GM18951 (cell line): ENCODE measurements around the gene MAML2.

ENCODE experiments used
- POLR2A ChIP-seq: IDR thresholded peaks from 4 replicates; pipeline ENCODE4 v1.6.1; 2011; ENCODE audit warnings: mild to moderate bottlenecking; ENCODE audit not compliant: insufficient read length, insufficient read depth; ENCODE audit errors: extremely low read depth
- in situ Hi-C: fragments of 300-500 bp; cut with MboI; formaldehyde crosslinking; loops from one replicate; pipeline ENCODE4 v1.12.0; 2022; ENCODE audit warnings: low sequenced_read_pairs, mixed read lengths, inconsistent platforms; ENCODE audit not compliant: unreplicated experiment

The MAML2 gene

DNA sequence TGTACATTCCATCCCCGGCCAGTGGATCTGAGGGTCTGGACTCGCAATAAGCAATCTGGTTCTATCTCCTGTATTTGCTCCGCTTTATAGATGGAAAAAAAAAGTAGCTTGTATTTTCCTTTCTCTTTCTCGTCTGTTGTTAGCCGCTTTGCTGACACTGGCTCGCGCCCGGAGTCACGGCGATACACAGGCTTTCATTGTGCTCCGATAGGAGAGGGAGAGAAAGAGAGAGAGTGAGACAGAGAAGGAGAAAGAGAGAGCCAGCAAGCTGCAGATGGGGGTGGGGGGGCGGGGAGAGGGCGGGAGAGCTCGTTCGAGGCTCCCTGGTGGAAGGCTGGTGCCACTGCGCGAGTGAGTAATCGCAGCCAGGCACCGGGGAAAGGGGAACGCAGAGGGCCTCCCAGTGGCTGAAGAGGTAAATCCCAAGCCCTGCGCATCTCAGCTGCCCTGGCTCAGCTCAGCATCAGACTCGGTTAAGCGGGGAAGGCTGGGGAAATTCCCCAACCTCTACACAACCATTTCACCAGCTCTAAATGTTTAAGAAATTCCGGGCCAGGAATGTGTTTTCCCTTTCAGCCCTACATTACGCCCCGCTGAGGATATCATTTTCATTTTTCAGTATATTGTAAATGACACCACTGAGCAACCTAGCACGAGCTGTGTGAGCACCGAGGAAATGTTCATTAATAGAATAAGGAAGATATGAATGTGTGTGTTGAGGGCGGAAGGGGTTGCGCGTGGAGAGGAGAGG is at the start of gene MAML2:
TSS of gene MAML2 (minus strand) at position 235 of the 751 bp plus-strand sequence. CDS start 1,300 bp downstream, outside the sequence.
- in situ Hi-C loops = no loop called here

DNA sequence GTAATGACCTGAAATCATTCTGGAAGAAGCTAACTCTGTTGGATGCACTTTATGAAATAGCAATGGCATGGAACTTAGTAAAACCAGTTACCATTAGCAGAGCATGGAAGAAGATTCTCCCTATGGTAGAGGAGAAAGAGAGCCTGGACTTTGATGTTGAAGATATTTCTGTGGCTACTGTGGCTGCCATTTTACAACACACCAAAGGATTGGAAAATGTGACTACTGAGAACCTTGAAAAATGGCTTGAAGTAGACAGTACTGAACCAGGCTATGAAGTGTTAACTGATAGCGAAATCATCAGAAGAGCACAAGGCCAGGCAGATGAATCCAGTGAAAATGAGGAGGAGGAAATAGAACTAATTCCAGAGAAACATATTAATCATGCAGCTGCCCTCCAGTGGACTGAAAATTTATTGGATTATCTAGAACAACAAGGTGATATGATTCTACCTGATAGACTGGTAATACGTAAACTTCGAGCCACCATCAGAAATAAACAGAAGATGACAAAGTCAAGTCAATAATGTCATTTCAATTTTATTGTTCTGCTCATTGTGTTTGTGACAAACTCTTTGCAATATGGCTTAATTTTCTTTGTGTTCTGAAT is 48.8 kb upstream of the MAML2 start:
- in situ Hi-C loops = loop anchor here (25.0 kb wide), 2 partner anchors 380 to 555 kb away; no protein-coding TSS in a partner anchor
- no peak for TF ChIP-seq POLR2A

More for the DNA sequence above, at the start of gene MAML2:
- no peak for TF ChIP-seq POLR2A

DNA sequence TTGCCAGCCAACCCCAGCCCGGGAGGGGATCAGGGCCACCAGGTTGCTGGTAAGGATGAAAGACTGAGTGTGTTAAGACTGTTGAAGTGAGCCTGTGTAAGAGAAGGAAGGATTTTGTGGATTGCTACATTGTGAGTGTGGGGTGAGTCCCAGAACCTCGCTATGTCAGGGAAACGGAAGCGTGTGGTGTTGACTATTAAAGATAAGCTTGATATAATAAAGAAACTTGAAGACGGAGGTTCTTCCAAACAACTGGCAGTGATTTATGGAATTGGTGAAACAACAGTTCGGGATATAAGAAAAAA is 47.4 kb upstream of the MAML2 start:
- in situ Hi-C loops = loop anchor here (25.0 kb wide), 2 partner anchors 378 to 553 kb away; no protein-coding TSS in a partner anchor
- no peak for TF ChIP-seq POLR2A

DNA sequence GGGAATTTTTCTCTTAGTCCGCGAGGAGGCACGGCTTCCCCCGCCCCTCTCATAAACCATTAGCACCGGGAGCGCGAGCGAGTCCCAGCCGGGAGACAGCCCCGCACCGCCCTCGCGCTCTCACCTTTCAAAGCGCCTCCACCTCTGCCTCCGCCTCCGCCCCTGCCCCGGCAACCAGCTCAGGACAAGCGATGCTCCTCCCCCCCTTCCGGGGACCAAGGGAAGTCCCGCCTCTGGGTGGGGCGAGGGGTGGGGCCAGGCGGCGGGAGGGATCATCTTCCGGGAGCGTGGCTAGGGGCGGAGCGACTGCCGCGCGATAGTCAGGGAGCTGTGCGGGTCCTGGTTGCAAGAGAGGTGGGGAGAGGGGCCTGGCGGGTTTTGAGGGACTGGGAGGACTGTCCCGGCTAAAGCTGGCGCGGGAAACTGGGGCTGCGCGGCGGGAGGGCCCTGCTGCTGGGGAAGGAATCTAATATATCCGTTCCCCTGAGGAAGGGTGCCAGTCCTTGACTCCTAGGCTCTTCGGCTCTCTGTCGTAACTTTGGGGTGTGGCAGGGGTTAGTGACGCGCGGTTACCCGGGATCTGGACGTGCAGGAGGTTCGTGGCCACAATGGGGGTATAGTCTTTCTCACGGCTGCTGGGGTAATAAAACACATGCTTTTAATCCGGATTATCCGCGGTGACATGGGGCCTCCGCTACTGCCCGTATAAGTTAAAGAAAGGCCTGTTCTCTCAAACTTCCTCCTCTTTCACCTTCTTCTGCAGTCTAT is 46.9 kb upstream of the MAML2 start, which contains the start of the genes CCDC82 and JRKL:
TSS of gene CCDC82 (minus strand) at position 193 of the 768 bp plus-strand sequence. CDS start 5,165 bp downstream, outside the sequence.
TSS of gene JRKL (plus strand) at position 294 of the 768 bp plus-strand sequence. CDS start 637 bp downstream, outside the sequence.
- peak; percentile 80 for TF ChIP-seq POLR2A
- in situ Hi-C loops = loop anchor here (25.0 kb wide), 2 partner anchors 378 to 553 kb away; no protein-coding TSS in a partner anchor

DNA sequence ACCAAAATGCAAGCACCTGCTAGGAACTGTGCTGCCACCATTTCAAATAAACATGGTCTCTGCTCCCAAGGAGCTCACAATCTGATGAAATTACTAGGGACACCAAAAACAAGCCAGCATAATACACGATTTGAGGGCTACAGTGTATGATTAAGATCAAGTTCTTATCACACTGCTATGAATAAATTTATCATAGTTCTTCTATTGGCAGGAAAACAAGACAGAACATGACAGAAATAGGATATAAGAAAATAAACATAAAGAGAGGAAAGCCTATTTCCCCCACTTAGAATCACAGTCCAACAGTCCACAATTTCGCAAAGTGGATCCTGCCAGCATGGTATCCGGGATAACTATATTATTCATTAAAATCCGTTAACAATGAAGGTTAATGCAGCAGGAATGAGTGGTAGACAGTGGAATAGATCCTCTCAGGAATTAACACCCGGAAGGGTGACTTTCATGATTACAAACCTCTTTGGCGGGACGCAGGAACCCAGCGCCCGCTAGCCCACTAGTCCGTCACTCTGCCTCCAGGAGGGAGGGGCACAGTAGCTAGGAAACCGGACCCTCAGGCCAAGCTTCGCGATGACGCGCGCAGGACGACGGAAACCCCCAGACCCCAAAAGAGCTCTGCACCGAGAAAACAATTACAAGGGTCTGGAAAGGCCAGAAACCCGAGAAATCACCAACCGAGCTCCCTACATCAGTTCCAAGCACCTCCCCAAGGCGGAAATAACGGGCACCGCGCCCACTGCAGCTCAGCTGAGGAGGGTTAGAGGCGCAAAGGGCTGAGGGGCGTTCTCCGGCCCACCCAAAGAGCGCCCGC is 46.1 kb upstream of the MAML2 start:
- in situ Hi-C loops = loop anchor here (25.0 kb wide), 2 partner anchors 377 to 552 kb away; no protein-coding TSS in a partner anchor
- TF ChIP-seq POLR2A = no peak

DNA sequence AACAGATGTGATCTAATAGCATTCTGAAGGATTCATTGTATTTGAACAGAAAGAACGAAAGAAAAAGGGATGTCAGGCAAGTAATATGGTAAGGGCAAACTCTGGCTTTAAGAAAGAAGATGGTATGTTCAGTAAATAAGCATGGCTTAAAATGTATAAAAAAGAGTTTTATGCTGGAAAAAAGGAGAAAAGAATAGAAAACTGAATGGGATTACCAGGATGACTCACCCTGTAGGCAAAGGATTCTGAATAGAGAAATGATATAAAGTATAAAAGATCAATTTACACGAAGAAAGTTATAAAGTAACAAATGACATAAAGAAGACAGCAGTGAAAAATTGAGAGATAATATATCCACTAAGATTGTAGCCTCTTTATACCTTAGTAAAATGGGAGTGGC is 42.2 kb upstream of the MAML2 start:
- in situ Hi-C loops = loop anchor here (25.0 kb wide), 2 partner anchors 373 to 548 kb away; no protein-coding TSS in a partner anchor
- no peak for TF ChIP-seq POLR2A

DNA sequence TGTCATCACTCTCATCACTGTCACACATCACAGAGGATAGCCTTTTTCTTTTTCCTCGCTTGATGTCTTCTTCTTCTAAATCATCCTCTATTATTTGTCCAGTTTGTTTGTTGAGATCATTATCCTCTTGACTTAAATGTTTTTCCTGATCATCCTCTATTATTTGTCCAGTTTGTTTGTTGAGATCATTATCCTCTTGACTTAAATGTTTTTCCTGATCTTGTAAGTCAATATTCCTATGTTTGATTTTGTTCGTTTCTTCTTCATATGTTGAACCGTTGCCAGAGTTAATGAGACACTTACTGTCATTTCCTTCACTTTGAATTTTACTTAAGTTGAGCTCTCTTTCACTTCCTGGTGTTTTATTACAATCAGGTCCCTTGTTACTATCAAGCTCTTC is 41.2 kb upstream of the MAML2 start:
- no peak for TF ChIP-seq POLR2A
- in situ Hi-C loops = loop anchor here (25.0 kb wide), 2 partner anchors 372 to 547 kb away; no protein-coding TSS in a partner anchor

DNA sequence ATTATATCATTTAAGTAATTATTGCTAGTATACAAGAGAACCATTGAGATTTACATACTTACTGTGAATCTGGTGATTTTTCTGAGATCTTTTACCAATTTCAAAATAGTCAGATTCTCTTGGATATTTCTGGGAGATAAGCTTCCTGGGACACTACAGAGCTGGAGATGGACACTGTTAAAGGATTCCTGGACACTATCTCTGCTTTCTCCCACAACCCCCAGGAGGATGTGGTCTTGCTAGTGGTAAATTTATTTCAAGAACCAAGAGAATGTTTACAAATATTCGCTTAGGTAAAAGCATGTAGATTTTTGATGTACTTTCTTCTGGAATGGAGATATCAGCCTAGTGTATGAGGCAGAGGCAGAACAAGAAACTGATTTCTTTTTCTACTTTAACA is 33.8 kb upstream of the MAML2 start:
- in situ Hi-C loops = loop anchor here (25.0 kb wide), 2 partner anchors 364 to 539 kb away; no protein-coding TSS in a partner anchor
- TF ChIP-seq POLR2A = no peak

DNA sequence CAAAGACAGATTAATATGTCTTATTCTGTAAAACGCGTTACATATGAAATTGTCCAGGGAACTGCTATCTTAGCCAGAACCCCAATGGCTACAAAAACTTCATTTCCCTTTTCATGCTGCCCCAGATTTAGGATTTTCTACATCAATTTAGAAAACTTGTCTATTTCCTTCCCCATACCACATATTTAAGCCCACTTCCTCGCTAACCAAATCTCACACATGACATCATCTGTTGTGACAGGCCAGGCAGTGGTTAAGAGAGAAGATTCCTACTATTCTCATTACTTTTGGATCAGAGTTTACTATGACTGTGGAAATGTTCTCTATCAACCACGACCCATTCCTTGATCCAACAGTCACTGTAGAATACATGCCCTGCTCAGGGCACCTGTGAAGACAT is 30.8 kb upstream of the MAML2 start:
- no peak for TF ChIP-seq POLR2A
- in situ Hi-C loops = no loop called here

DNA sequence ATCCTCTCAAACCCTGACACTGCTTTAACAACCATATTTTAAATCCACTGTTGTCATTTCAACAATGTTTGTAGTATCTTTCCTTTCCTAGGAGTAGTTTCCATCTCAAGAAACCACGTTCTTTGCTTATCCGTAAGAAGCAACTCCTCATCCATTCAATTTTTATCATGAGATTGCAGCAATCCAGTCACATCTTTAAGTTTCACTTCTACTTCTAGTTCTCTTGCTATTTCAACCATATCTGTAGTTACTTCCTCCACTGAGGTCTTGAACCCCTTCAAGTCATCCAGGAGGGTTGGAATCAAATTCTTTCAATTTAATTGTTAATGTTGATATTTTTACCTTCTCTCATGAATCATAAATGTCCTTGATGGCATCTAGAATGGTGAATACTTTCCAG is 24.3 kb upstream of the MAML2 start:
- in situ Hi-C loops = no loop called here
- no peak for TF ChIP-seq POLR2A

DNA sequence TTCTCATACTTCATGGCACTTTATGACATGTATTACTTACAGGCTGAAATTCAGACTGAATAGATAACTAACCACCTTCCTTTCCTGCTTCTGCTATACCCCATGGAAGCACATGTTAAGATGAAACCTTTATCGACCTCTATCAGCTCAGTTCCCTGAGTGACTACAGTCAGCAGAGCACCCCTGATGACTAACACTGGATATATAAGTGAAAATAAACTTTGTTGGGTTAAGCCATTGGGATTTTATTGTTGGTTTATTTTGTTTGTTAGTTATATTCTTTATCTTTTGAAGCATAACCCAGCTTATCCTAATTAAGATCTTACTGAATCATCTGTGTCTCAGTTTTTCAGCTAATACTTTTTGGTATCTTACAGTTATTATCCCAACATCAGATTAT is 23.0 kb upstream of the MAML2 start:
- no peak for TF ChIP-seq POLR2A
- in situ Hi-C loops = no loop called here

DNA sequence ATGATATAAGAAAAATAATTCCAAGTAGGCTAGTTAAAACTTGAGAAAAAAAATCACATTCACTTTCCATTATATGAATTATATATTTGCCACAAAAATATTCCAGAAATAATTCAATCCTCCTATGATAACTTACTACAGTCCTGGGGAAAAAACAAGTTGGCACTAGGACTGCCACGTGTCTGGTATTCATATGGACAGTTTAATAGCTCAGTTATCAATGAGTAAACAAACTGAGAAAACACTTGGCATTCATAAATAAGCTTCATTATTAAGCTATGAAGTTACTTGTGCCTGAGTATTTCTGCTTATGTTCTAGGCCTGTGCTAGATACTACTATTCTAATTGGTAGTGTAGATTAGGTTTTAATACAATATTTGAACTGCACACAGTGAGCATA is 22.5 kb upstream of the MAML2 start:
- in situ Hi-C loops = no loop called here

More for the DNA sequence above, 22.5 kb upstream of the MAML2 start:
- TF ChIP-seq POLR2A = no peak
